ENCODE data around the gene AKAP6.

DNA sequence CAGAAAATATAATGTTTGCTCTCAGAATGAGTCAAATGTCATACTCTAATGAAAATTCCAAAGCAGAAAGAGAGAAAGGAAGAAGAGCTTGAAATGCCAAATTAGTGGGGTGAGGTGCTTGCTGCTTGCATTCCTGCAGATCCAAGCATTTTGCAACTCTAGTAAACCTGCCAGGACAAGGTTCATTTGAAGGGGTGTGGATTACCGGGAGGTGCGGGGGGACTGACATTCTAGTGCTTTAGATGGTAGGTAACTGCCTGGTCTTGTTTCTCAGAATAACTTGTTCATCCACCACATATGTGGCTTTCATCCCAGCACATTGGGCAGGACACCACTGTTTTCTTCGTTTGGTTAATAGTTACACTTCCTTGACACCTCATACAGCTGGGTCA is 144.4 kb downstream of the AKAP6 start:
- TF ChIP-seq POLR2A (IDR thresholded peaks at IDR 0.05), result no peak
- TF ChIP-seq, protein P1, sequence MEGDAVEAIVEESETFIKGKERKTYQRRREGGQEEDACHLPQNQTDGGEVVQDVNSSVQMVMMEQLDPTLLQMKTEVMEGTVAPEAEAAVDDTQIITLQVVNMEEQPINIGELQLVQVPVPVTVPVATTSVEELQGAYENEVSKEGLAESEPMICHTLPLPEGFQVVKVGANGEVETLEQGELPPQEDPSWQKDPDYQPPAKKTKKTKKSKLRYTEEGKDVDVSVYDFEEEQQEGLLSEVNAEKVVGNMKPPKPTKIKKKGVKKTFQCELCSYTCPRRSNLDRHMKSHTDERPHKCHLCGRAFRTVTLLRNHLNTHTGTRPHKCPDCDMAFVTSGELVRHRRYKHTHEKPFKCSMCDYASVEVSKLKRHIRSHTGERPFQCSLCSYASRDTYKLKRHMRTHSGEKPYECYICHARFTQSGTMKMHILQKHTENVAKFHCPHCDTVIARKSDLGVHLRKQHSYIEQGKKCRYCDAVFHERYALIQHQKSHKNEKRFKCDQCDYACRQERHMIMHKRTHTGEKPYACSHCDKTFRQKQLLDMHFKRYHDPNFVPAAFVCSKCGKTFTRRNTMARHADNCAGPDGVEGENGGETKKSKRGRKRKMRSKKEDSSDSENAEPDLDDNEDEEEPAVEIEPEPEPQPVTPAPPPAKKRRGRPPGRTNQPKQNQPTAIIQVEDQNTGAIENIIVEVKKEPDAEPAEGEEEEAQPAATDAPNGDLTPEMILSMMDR (IDR thresholded peaks at IDR 0.05), result no peak
- TF ChIP-seq POLR2AphosphoS5 (IDR thresholded peaks at IDR 0.05), result peak in 1 of 3 donors; percentile 66
